Measurements from ENCODE around the gene SRGAP2B.
"Not testable (repeated sequence)": the region's sequence is repeated elsewhere in the genome, so short reads cannot be mapped to it uniquely, and the experiment has no call there.

Gene SRGAP2B

DNA sequence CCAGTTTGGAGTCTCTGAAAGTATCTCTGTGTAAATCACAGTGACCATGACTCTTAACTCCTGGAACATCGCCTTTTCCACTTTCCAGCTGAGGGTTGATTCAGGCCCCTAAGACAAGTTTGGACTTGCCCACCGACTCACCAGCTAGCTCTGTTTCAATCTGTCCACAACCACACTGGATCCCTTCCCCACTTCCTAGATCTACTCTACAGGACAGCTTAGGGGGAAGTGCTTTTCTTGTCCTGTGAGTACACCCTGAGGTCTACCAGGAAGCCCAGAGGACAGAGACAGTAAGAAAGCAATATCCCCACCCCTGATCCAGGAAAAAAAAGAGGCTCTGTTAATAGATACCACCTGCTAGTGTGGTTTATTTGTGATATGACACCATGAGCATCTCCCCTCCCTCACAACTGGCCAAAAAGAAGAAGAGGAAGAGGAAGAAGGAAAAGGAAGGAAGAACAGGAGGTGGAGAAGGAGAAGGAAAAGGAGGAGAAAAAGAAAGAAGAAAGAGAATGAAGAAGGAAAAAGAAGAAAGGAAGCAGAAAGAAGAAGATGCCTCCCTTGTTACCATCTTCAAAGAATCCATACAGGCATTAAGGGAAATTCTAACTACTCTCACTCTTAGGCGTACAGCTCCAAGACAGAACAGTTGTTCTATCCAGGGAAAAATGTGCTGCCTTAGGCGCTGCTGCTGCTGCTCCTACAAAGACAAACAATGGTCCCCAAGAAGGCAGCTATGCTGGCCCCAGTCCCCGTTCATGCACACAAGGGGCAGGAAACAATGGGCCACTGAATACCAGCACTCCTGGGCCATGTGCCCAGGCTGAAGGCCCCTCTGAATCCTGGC, 96.8 kb downstream of the SRGAP2B start:
- not testable (repeated sequence) for H3K9ac ChIP-seq (ENCODE audit: low read length); H3F3A ChIP-seq (ENCODE audit: insufficient read depth, low read length); H3K9me2 ChIP-seq (ENCODE audit: low read depth, low read length); H3K4me3 ChIP-seq (ENCODE audit: low read depth, low read length, poor library complexity, severe bottlenecking); H3K4me1 ChIP-seq (ENCODE audit: insufficient read depth, low read length, severe bottlenecking); H3K27me3 ChIP-seq (ENCODE audit: insufficient read depth, low read length); H3K79me2 ChIP-seq (ENCODE audit: insufficient read depth, low read length); H4K20me1 ChIP-seq (ENCODE audit: insufficient read depth, low read length); H3K4me2 ChIP-seq (ENCODE audit: low read length); H3K9me3 ChIP-seq (ENCODE audit: low read length); H2AFZ ChIP-seq (ENCODE audit: low read length); H3K27ac ChIP-seq (ENCODE audit: low read depth, low read length, poor library complexity, severe bottlenecking); H3K36me3 ChIP-seq (ENCODE audit: insufficient read depth, low read length)

DNA sequence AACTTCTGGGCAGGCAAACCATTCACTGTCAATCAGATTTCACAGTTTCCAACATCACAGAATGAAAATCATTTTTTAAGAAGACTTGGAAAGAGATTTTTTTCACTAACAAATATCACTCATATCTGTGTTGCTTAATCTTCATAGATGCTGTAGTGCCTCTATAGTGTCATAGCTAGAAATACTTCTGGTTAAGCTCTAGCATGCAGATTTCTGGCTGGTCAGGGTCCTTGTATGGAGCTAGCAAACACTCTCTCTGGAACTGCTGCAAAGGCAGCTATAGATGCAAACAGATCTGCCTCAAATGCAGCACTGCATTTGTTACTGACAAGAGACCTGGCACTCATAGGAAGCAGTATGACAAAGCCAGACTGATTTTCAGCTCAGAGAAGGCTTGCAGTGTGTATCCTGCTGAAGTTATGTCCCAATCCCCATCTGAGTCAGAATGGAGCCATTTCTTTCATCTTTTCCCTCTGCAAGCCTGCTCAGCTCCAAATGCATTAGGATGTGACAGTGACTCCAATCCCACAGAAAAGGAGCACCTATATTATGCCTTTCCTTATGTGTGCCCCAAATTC, 99.2 kb downstream of the SRGAP2B start:
- not testable (repeated sequence) for H3K27ac ChIP-seq (ENCODE audit: low read depth, low read length, poor library complexity, severe bottlenecking); H3K27me3 ChIP-seq (ENCODE audit: insufficient read depth, low read length); H3K4me3 ChIP-seq (ENCODE audit: low read depth, low read length, poor library complexity, severe bottlenecking); H3F3A ChIP-seq (ENCODE audit: insufficient read depth, low read length); H3K36me3 ChIP-seq (ENCODE audit: insufficient read depth, low read length); H4K20me1 ChIP-seq (ENCODE audit: insufficient read depth, low read length); H3K4me2 ChIP-seq (ENCODE audit: low read length); H3K79me2 ChIP-seq (ENCODE audit: insufficient read depth, low read length); H3K9me2 ChIP-seq (ENCODE audit: low read depth, low read length); H2AFZ ChIP-seq (ENCODE audit: low read length); H3K4me1 ChIP-seq (ENCODE audit: insufficient read depth, low read length, severe bottlenecking); H3K9me3 ChIP-seq (ENCODE audit: low read length); H3K9ac ChIP-seq (ENCODE audit: low read length)

DNA sequence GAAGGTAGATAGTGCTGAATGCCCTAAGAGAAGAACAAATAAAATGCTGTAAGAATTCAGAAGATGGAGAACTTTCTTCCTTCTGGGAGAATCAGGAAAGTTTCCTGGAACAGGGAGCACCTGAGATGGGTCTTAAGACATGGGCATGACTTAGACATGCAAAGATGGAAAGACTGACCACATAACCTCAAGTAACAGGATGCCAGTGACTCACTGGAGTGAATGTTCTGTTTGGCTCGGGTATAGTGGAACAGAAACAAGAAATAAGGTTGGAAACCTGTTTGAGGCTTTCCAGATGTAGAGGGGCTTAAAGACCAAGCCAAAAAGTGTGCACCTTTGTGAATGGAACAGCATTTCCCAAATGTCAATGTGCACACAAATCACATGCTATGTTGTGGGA, 102.2 kb downstream of the SRGAP2B start:
- H3F3A ChIP-seq (ENCODE audit: insufficient read depth, low read length); H4K20me1 ChIP-seq (ENCODE audit: insufficient read depth, low read length); H3K4me2 ChIP-seq (ENCODE audit: low read length); H3K36me3 ChIP-seq (ENCODE audit: insufficient read depth, low read length); H3K9me2 ChIP-seq (ENCODE audit: low read depth, low read length); H3K79me2 ChIP-seq (ENCODE audit: insufficient read depth, low read length); H3K9ac ChIP-seq (ENCODE audit: low read length); H3K27ac ChIP-seq (ENCODE audit: low read depth, low read length, poor library complexity, severe bottlenecking); H3K4me3 ChIP-seq (ENCODE audit: low read depth, low read length, poor library complexity, severe bottlenecking); H3K27me3 ChIP-seq (ENCODE audit: insufficient read depth, low read length); H2AFZ ChIP-seq (ENCODE audit: low read length); H3K4me1 ChIP-seq (ENCODE audit: insufficient read depth, low read length, severe bottlenecking); H3K9me3 ChIP-seq (ENCODE audit: low read length): not testable (repeated sequence)

DNA sequence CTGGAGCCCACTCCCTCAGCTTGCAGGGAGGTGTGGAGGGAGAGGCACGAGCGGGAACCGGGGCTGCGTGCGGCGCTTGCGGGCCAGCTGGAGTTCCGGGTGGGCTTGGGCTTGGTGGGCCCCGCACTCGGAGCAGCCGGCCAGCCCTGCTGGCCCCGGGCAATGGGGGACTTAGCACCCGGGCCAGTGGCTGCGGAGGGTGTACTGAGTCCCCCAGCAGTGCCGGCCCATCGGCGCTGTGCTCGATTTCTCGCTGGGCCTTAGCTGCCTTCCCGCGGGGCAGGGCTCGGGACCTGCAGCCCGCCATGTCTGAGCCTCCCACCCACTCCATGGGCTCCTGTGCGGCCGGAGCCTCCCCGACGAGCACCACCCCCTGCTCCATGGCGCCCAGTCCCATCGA, 104.5 kb downstream of the SRGAP2B start:
- H3K36me3 ChIP-seq (ENCODE audit: insufficient read depth, low read length); H3K9ac ChIP-seq (ENCODE audit: low read length); H3K27ac ChIP-seq (ENCODE audit: low read depth, low read length, poor library complexity, severe bottlenecking); H3K9me2 ChIP-seq (ENCODE audit: low read depth, low read length); H3K4me1 ChIP-seq (ENCODE audit: insufficient read depth, low read length, severe bottlenecking); H2AFZ ChIP-seq (ENCODE audit: low read length); H3K4me2 ChIP-seq (ENCODE audit: low read length); H3K79me2 ChIP-seq (ENCODE audit: insufficient read depth, low read length); H4K20me1 ChIP-seq (ENCODE audit: insufficient read depth, low read length); H3K4me3 ChIP-seq (ENCODE audit: low read depth, low read length, poor library complexity, severe bottlenecking); H3K9me3 ChIP-seq (ENCODE audit: low read length); H3F3A ChIP-seq (ENCODE audit: insufficient read depth, low read length); H3K27me3 ChIP-seq (ENCODE audit: insufficient read depth, low read length): not testable (repeated sequence)

DNA sequence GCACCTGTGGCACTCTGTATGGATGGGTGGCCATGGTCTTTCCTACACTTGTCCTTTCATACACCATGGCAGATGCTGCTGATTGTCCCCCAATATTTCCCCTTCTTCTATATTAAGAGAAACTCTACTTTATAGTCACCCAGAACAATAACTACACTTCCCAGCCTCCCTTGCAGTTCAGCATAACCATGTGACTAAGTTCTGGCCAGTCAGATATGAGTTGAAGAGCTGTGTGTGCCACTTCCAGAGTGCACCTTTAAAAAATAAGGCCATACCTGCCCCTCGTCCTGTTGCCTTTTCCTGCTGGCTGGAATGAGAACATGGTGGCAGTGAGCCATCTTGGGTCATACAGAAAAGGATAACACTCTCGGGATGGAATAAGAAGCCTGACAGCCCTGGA, 108.0 kb downstream of the SRGAP2B start:
- not testable (repeated sequence) for H2AFZ ChIP-seq (ENCODE audit: low read length); H3K79me2 ChIP-seq (ENCODE audit: insufficient read depth, low read length); H3F3A ChIP-seq (ENCODE audit: insufficient read depth, low read length); H3K4me3 ChIP-seq (ENCODE audit: low read depth, low read length, poor library complexity, severe bottlenecking); H3K4me2 ChIP-seq (ENCODE audit: low read length); H3K27me3 ChIP-seq (ENCODE audit: insufficient read depth, low read length); H3K9ac ChIP-seq (ENCODE audit: low read length); H3K36me3 ChIP-seq (ENCODE audit: insufficient read depth, low read length); H3K4me1 ChIP-seq (ENCODE audit: insufficient read depth, low read length, severe bottlenecking); H4K20me1 ChIP-seq (ENCODE audit: insufficient read depth, low read length); H3K27ac ChIP-seq (ENCODE audit: low read depth, low read length, poor library complexity, severe bottlenecking); H3K9me3 ChIP-seq (ENCODE audit: low read length); H3K9me2 ChIP-seq (ENCODE audit: low read depth, low read length)

DNA sequence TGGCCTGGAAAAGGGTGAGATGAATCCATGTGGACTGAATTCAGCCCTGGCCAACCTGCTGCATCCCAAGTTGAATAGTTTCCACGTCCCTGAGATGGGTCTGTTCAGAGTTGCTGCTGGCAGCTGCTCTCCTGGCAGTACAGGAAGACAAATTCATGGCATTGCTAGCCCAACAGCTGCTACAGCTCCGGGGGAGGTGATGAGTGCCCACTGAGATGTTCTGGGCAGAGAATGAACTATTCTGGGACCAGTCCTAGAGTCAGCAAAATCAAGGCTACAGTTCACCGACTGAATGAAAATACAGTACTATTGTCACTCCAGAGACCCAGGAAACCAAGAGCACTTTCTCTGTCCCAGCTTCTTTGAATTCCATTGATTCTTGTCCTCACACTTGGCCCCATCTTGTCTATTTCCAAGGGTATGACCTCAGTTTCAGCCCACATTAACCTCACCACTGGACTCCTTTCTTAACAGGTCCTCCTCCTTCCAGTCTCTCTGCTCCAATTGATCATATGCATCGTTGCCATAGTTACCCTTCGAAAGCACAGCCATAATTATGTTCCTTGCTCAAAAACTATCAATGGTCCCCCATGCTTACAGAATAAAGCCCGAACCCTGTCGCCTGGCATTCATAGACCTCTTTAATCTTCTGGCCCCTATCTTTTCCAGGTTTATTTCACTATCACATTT, 108.8 kb downstream of the SRGAP2B start:
- H3K4me3 ChIP-seq (ENCODE audit: low read depth, low read length, poor library complexity, severe bottlenecking); H2AFZ ChIP-seq (ENCODE audit: low read length); H4K20me1 ChIP-seq (ENCODE audit: insufficient read depth, low read length); H3K4me1 ChIP-seq (ENCODE audit: insufficient read depth, low read length, severe bottlenecking); H3K27ac ChIP-seq (ENCODE audit: low read depth, low read length, poor library complexity, severe bottlenecking); H3K79me2 ChIP-seq (ENCODE audit: insufficient read depth, low read length); H3K9ac ChIP-seq (ENCODE audit: low read length); H3F3A ChIP-seq (ENCODE audit: insufficient read depth, low read length); H3K36me3 ChIP-seq (ENCODE audit: insufficient read depth, low read length); H3K9me3 ChIP-seq (ENCODE audit: low read length); H3K27me3 ChIP-seq (ENCODE audit: insufficient read depth, low read length); H3K4me2 ChIP-seq (ENCODE audit: low read length); H3K9me2 ChIP-seq (ENCODE audit: low read depth, low read length): not testable (repeated sequence)

DNA sequence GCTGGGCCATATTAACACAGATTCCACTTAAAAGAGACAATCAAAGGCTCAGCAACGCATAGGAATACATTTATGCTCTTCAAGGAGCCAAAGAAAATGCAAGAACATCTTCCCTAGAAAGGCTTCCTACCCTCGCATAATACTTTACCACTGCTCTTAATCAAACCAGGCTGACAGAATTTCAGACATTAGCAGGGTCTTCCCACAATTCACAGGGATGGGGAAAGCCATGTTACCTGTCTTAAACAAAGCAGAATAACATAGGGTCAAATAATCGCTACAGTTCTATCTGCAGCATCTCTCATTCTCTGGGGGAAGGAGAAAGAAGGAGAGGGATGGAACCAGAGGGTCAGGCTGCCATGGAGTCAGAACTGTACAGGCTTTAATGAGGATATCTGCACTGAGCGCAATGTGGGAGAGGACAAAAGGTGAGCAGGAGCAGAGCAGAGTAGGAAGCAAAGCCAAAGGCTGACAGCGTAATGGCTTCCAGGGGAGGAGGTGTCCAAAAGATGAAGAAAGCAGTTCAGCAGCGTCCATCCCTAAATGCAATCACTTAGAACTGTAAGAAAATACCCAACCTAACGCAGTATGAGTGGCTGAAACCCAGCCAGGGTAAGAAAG, 109.5 kb downstream of the SRGAP2B start:
- not testable (repeated sequence) for H3K4me2 ChIP-seq (ENCODE audit: low read length); H3K4me1 ChIP-seq (ENCODE audit: insufficient read depth, low read length, severe bottlenecking); H3K9me3 ChIP-seq (ENCODE audit: low read length); H2AFZ ChIP-seq (ENCODE audit: low read length); H3K79me2 ChIP-seq (ENCODE audit: insufficient read depth, low read length); H3K4me3 ChIP-seq (ENCODE audit: low read depth, low read length, poor library complexity, severe bottlenecking); H4K20me1 ChIP-seq (ENCODE audit: insufficient read depth, low read length); H3K9ac ChIP-seq (ENCODE audit: low read length); H3K9me2 ChIP-seq (ENCODE audit: low read depth, low read length); H3K27ac ChIP-seq (ENCODE audit: low read depth, low read length, poor library complexity, severe bottlenecking); H3K36me3 ChIP-seq (ENCODE audit: insufficient read depth, low read length); H3F3A ChIP-seq (ENCODE audit: insufficient read depth, low read length); H3K27me3 ChIP-seq (ENCODE audit: insufficient read depth, low read length)

All from OCI-LY1 (cell line).